GM18867 (cell line): ENCODE data around the gene FCN1.

Experiments
- ATAC-seq: cut with Tn5 transposase; IDR thresholded peaks from one replicate; pipeline ENCODE4 v1.9.1; 2021; ENCODE audit warnings: mild to moderate bottlenecking, moderate library complexity; ENCODE audit not compliant: unreplicated experiment

The FCN1 gene

DNA sequence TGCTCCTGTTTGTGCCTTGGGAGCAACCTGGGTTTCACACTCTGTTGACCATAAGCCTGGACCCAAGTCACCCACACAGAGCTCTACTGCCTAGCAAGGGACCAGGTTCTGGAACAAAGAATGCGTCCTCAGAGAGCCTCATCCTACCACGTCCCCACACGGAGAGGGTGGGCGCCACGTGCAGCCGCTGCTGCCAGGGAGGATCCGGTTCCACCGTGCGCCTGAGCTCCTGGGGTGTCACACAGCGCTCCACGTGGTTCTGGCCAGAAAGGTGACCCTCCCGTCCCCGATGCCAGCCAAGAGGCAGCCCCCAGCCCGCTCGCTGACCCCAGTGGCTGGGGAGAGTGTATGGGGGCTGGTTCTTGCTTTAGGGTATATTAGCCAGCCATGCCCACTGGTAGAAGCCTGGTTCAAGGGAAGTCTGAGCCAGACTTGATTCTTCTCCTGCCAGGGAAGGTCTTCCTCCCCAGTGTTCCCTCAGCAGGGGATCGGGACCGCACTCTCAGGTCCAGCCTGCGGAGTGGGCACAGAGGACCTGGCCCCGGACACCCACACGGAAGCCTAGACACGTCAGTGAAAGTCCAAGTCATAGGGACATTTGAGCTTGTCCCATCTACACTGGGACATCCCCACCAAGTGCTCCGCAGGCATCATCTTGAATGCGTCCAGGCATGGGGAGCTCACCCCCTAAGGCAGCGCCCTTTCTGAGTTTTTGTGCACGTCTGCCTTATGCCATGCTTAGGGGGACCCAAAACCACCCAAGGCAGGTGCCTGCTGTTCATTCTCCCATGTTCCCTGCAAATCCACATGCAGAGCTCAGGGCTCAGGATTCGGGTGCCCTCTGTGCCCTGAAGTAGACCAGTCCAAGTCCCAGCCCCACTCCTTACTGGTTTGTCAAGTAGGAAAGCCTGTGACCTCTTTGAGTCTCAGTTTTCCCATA is 2.4 kb downstream of the FCN1 start:
- ATAC-seq, result no peak

DNA sequence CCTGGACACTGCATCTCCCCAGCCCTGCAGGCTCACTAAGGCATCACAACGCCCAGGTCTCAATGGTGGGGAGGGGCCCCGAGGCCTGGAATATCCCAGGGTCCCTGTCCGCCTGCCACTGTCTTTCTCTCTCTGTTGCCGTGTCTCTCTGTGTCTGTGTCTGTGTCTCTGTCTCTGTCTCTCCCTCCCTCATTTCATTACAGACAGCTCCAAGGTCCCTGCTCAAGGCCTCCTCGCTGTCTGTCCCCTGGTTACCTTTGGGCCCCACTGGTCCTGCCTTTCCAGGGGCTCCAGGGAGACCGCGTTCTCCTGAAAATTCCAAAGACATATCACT is 3.2 kb downstream of the FCN1 start:
- ATAC-seq, result no peak

DNA sequence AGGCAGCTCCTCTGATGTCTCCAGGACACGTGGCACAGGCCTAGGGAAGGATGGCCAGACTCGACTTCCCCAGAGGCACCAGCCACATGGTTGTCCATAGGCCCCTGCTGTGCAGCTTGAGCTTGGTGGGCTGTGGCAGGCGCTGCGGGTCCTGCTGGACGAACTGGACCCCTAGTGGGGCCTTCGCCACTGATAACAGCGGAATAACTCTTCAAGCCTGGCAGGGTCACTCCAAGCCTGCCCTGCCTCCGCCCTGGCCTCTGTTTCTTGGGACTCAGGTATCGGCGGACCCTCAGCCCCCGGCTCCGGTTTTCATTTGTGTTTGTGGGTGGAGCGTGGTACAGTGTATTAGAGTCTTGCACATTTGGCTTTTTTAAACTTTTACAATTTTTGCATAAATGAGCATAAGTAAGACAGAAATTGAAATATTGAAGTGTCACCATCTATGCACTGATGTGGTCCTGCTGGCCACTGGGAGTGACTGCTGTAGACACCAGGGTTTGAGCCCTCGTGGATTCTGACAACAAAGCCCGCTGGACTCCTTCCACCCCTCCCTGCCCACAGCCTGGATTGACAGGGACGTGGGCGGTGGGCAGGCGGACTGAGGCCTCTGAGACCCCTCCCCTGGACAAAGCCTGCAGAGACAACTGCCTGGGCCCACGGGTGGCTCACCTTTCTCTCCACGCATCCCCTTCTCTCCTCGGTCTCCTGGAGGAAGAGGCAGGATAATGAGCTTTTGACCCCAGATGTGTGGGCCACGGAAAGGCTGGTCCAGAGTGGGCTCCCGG is 3.8 kb downstream of the FCN1 start:
- no peak for ATAC-seq

DNA sequence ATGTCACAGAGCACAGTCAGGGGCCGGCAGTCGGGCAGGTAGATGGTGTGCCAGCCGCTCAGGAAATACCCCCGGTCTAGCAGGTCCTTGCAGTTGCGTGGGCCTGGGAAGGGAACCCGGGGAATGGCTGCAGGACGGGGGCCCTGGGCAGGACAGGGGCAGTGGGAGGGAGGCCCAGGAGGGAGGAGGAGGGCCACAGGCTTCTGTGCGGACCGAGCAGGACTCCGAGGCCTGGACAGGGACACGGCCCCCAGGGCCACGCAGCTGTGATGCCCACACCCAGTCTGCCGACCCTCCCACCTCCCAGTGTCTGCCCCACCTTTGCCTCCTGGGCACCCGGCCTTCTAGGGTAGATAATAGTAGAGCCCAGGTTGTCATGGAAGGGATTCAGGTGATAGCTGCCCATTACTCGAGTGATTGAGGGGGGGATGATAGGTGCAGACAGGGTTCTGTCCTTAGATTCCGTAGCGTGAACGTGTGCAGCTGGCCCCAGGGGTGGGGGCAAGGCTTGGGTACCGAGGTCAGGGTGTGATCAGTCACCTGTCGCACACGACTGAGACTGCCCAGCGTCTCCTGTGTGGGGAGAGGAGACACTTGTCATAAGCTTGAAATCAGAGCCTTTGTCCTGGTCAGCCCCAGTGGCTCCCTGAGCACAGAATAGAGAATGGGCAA is 4.5 kb downstream of the FCN1 start:
- no peak for ATAC-seq

DNA sequence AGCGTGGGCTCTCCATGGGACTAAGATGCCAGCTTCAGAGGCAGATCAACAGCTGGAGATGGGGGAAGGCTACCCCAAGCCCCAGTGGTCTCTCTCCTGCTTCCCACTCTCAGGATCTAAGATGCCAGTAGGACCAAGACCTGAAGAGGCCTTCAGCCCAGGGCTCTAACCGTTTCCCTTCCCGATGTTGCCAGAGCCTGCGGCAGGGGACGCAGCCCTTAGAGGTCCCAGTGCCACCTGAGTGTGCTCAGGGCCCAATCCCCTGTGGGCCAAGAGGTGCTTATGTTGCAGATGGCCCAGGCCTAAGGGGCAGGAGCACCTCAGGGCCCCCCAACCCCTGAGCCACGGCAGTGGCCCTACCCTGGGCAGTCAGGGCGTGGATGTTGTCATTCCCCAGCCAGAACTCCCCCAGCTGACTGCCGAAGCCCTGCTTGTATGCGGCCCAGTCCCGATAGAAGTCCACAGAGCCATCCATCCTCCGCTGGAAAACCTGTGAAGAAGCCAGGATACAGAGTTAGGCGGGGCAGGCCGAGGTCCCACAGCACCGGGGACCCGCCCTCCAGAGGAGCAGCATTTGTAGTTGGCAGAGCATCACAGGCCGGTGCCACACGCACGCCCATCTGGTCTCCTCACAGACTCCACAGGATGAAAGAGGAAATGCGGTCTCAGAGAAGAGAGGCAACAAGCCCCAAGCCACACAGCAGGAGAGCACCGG is 5.4 kb downstream of the FCN1 start:
- ATAC-seq, result no peak

DNA sequence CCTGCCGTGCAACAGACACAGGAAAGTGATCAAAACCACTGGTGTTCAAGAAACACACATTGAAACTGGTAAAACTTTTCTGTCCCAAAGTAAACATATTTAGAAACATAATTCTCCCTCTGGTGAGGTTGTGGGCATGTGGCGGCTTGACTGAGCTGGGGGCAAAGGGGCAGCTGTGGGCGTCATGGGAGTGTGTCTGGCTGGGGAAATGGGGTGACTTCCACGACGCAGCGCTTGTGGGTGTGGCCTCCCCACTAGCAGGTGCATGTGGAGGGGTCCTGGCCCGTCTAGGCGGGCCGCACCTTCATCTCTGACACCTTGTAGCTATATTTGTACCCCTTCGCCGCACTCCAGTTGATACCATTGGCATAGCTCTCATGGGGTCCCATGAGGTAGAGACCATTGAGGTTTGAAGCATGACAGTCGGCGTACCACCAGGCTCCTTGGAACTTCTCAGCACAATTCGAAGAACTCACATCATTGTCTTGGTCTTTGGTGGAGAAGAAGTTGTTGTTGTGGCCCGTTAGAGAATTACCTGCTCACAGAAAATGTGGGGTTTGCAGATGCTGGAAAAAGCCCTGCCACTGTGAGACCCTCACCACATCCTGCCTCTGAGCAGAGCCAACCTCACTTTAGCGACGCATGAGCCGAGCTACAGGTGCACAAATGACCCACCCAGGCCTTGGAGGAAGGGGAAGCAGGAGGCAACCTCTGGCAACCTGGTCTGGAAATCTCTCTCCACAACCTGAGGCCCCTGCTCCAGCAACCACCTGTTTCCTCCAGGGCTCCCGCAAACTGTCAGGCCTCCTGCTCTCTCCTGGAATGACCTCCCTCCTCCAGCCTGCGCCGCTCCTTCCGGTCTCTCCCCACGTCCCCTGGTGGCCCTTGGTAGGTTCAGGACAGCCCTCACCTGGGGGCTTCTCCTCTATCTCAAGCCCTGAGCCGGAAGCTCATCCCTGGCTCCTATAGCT is 7.9 kb downstream of the FCN1 start:
- no peak for ATAC-seq

DNA sequence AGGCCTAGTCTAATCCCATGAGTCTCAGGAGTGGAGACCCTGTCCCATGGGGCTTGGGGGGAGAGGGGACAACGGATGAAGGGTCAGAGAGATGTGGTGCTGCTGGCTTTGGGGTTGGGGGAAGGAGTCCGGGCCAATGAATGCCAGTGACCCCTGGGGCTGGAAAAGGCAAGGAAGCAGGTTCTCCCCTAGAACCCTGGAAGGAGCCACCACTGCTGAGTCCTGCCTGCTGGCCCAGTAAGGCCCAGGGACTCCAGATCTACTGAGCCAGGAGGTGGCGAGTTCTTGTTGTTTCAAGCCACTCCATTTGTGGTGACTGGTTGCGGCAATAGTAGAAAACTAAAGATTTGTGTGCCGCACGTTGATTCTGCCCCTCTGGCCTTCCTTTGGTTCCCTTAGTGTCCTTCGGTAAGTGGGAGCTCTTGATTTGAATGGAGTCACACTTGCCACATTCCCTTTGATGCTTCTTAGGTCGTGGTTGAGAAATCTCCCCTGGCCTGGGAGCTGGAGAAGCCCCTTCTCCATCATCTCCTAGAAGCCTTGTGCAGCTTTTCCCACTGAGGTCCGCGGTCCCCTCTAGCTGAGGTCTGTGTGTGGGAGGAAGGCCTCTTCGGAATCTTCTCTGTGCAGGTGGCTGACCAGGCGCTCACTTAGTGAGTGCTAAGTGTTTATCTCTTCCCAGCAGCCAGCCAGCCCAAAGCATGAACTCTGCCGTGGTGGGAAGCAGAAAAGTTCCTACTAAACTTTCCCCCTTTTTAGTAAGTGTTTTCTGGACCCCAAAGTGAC is 9.0 kb downstream of the FCN1 start:
- ATAC-seq, result no peak

DNA sequence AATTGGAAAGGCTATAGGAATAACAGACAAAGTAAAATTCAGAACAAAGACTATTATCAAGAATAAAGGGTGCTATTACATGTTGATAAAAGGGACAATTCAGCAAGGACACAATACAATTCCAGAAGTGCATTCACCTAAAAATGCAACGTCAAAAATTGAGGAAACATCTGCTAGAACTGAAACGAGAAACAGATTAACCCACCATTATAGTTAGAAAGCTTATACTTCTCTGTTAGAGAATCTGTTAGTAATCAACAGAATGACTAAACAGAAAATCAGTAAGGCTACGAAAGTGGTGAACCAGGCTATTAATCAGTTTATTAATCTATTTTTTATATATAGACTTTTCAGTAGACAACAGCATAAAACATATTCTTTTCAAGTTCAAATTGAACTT is 14.8 kb downstream of the FCN1 start:
- no peak for ATAC-seq

DNA sequence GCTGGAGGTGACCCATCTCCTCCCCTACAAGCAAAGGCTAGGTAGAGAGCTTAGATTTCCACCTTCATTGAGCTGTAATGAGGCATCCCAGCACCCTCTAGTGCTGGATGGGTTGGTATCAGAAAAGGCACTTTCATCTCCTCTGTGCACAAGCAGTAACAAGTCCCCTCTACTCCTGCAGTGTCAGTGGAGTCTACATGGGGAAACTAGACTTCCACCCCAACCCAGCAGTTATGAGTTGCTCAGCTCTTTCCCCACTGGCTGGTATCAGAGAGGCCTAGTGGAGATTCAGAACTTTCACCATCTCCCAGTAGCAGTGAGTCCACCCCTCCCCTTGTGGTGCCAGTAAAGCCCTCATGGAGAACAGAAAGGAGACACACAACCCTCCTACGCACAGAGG is 17.9 kb downstream of the FCN1 start:
- no peak for ATAC-seq

DNA sequence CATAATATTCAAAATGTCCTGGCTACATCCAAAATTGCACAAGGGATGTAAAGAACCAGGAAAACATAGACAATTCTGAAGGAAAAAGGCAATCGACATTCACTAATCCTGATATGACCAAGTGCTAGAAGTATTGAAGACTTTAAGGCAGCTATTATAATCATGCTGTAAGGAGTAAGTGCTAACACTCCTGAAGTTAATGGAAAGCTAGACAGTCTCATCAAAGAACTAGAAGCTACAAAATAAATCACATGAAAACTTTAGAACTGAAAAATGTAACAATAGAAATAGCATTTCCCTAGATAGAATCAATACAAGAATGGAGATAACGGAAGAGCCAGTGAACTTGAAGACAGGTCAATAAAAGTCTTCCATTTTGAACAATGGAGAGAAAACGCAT is 18.5 kb downstream of the FCN1 start:
- no peak for ATAC-seq

DNA sequence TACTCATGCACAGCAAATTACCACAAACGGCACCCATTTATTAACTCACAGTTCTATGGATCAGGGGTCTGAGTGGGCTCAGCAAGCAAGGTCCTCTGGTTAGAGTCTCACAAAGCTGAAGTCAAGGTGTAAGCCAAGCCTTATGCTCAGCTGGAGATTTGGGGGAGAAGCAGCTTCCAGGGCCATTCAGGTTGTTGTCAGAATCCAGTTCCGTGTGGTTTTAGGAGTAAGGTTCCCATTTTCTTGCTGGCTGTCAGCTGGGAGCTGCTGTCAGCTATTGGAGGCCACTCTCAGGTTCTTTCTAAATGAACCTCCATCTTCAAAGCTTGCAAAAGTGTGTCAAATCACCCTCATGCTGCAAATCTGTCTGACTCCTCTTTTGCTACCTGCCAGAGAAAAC is 19.4 kb downstream of the FCN1 start:
- no peak for ATAC-seq

DNA sequence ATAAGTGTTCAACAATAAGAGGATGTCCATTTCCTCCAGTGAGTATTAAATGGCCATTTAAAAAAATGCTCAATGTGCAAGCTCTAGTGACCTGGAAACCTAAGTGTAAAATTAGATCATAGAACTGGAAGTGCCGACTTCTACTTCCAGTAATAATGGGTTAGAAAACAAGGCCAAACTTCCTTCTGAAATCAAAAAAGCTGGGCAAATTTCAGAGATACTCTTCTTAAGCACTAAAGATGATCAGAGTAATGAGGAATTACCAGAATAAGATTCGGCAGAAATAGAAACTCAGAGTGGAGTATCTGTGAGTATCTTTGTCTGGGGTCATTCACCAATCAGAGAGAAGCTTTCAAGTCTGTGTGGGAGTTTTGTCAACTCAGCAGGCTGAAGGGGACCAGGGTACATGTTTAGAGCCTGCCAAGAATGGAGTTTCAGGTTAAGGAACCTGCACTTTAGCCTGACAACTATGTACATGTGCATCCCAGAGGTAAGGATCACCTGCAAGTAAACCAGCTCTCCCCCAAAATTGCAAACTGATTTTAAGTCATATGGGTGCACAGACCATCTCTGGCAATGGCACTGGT is 20.0 kb downstream of the FCN1 start:
- no peak for ATAC-seq

DNA sequence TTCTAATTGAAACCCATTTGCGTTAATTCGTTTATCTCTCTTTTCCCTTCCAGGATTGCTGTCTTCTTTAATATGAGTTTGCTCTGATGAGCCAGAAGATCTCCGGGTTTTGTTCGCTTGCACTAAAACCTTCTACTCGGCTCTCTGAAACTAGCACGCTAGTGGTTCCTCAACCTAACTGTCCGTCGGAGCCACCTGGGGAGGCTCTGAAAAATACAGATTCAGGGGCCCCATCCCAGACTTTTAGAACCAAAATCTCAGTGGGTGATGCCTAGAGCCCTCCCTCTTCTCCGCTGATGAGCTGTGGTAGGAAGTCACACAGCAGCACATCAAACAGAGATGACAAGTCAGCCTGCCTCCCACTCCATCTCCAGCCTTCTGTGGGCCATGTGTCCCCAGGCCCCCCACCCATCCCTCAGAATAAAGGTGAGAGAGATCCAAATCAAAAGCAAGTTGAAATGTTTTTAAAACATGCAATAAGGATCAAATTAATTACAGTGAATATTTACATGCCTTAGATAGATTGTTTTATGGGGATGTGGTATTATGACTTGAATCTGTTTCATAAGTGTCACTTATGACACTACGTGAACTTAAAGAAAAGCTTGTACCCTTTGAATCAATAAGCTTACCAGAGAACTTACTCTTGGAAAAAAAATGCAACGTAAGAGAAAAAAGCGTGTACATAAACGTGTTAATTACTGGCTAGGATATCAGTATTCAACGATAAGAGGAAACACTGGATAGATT is 20.7 kb downstream of the FCN1 start:
- ATAC-seq, result no peak

DNA sequence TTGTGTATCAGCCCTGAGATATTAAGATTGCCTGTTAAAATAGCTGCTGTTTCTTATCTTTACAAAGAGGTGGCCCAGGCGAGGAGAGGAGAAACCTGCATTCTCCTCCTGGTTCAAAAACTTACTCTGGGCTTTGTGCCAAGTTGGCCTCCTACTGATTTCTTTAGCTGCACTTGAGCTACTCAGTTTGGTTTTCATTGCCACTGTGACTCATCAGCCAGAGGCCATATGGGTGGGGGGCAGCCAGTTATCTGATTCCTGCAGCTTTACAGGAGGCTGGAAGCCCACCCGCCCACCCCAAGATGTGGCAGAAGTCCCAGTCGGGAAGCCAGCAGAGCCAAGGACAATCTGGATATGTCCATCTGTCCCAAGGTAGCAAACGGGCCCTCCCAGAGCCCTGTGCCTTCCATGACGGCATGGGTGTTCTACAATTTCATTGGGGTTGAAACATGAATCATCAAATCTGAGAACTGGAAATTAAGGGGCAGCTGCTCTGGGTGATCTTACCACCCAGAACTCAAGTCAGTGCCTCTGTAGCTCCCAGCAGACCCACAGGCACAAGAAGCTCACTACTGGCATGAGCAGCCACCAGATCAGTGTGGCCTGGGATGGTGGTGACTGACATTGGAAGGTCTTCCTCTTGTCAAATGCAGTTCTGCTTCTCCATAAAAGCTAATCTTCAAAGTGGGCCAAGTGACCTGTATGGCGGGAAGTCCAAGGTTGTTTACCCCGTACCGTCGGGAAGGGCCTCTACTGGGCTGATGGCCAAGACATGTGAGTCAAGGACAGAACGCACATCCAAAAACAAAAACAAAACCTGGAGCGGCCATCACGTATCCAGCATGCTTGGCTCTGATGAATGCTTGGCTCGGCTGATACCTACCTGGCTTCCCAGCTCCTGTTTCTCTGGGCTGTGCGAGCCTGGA is 21.5 kb downstream of the FCN1 start:
- ATAC-seq, result no peak

DNA sequence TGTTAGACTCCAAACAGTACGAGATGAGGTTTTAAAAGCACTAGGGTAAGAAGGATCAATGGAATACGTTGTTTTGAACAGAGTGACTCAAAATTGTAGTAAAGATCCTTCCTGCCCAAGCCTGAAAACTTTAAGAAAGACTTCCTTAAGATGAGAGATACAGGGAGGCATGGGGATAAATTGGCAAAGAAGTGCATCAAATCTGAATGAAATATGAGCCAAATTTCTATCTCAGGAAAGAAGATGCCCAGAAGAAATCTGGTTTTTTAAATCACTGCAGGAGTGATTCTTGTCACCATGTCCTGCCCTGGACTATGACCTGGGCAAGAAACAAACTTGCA is 22.2 kb downstream of the FCN1 start:
- no peak for ATAC-seq

DNA sequence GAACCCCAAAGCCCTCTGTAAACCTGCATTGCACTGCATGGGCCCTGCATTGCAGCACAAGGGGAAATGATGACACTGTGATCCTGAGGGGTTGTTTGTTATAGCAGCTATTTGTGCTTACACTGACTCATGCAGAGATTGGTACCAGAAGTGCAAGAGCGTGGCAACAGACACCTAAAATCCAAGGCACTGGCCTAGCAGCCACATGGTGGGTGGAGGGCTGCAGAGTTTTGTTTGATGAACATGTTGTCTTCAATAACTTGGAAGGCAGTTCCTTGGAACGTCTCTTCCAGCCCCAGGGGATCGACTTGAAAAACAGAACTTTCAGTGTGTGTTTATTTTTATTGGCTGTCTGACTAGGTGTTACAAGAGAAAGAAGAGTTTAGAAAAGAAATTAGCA is 22.6 kb downstream of the FCN1 start:
- ATAC-seq, result no peak
